OCI-LY1 (cell line): ENCODE results near the gene TRAT1.

Experiments used
- H2AFZ ChIP-seq: fragments of 200-600 bp; sonication (generic), shearing (Covaris generic); 2 replicates; pipeline ENCODE4 v1.6.0; 2014; ENCODE audit warnings: antibody characterized with exemption, mild to moderate bottlenecking, low read length
- H3F3A ChIP-seq: fragments of 200-600 bp; sonication (generic), shearing (Covaris generic); 2 replicates; pipeline ENCODE4 v1.6.0; 2014; ENCODE audit warnings: mild to moderate bottlenecking, antibody characterized with exemption, low read length, moderate library complexity; ENCODE audit not compliant: insufficient read depth
- H3K27ac ChIP-seq: fragments of 200-600 bp; sonication (generic); 2 replicates; pipeline ENCODE4 v1.5.1; 2014; ENCODE audit warnings: low read length, mixed run types, mild to moderate bottlenecking, low read depth; ENCODE audit not compliant: poor library complexity, severe bottlenecking
- H3K27me3 ChIP-seq: fragments of 200-600 bp; sonication (generic); 2 replicates; pipeline ENCODE4 v1.6.0; 2014; ENCODE audit warnings: antibody characterized with exemption, mild to moderate bottlenecking, low read length, moderate library complexity; ENCODE audit not compliant: insufficient read depth
- H3K36me3 ChIP-seq: fragments of 200-600 bp; sonication (generic); 2 replicates; pipeline ENCODE4 v1.6.1; 2014; ENCODE audit warnings: mild to moderate bottlenecking, antibody characterized with exemption, low read length, moderate library complexity, mixed read lengths; ENCODE audit not compliant: insufficient read depth
- H3K4me1 ChIP-seq: fragments of 200-600 bp; sonication (generic); 2 replicates; pipeline ENCODE4 v1.5.1; 2014; ENCODE audit warnings: mild to moderate bottlenecking, low read length, moderate library complexity; ENCODE audit not compliant: insufficient read depth, severe bottlenecking
- H3K4me2 ChIP-seq: fragments of 200-600 bp; sonication (generic), shearing (Covaris generic); 2 replicates; pipeline ENCODE4 v1.6.1; 2014; ENCODE audit warnings: low read length
- H3K4me3 ChIP-seq: fragments of 200-600 bp; sonication (generic); 2 replicates; pipeline ENCODE4 v1.5.1; 2014; ENCODE audit warnings: low read length, low read depth, mild to moderate bottlenecking, mixed read lengths; ENCODE audit not compliant: poor library complexity, severe bottlenecking
- H3K79me2 ChIP-seq: fragments of 200-600 bp; shearing (Covaris generic); 2 replicates; pipeline ENCODE4 v1.6.1; 2016; ENCODE audit warnings: mixed run types, low read length, mixed read lengths; ENCODE audit not compliant: insufficient read depth
- H3K9ac ChIP-seq: fragments of 200-600 bp; sonication (generic), shearing (Covaris generic); 2 replicates; pipeline ENCODE4 v1.6.1; 2014; ENCODE audit warnings: mild to moderate bottlenecking, low read length, mixed read lengths
- H3K9me2 ChIP-seq: fragments of 200-600 bp; sonication (generic), shearing (Covaris generic); 2 replicates; pipeline ENCODE4 v1.6.1; 2014; ENCODE audit warnings: low read depth, mild to moderate bottlenecking, low read length, mixed read lengths
- H3K9me3 ChIP-seq: fragments of 200-600 bp; shearing (Covaris generic); 2 replicates; pipeline ENCODE4 v1.6.1; 2014; ENCODE audit warnings: low read length, mixed read lengths
- H4K20me1 ChIP-seq: fragments of 200-600 bp; sonication (generic), shearing (Covaris generic); 2 replicates; pipeline ENCODE4 v1.6.0; 2016; ENCODE audit warnings: mild to moderate bottlenecking, low read length; ENCODE audit not compliant: insufficient read depth
- EZH2 ChIP-seq: fragments of 200-600 bp; sonication (generic), shearing (Covaris generic); IDR thresholded peaks from 2 replicates; pipeline ENCODE4 v1.8.0; 2017; ENCODE audit warnings: borderline replicate concordance, mixed run types, mild to moderate bottlenecking, antibody characterized with exemption, low read length, moderate library complexity, mixed read lengths
- TF ChIP-seq, protein P1 (sequence below): fragments of 200-600 bp; sonication (generic), shearing (Covaris generic); IDR thresholded peaks from 2 replicates; pipeline ENCODE4 v1.5.1; 2017; ENCODE audit warnings: mild to moderate bottlenecking, antibody characterized with exemption, low read length, moderate library complexity, mixed read lengths

TRAT1 gene

DNA sequence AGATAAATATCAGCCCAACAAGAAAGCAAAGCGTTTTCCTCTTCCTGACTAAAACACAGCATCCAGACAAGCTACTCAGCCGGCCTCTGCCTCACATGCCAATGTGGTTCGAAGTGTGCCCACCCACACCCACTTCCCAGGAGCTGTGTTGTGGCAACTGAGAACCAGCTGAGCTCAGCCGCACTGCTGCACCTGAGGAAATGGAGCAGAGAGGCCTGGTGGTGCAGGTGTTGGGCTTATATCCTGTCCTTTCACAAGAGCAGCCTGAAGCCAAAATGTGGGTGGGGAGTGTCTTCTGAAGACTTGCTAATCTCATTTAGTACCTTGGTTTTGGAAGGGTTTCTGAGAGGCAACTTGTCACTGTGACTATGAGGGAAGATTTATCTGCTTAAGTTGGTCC, 42.4 kb upstream of the TRAT1 start:
- no peak overlapping the region for H3K4me3 ChIP-seq
- no peaks in the 10 kb centered on the region for H3K4me1 ChIP-seq
- H3F3A ChIP-seq: no peaks in the 10 kb centered on the region
- no peaks in the 10 kb centered on the region for H3K9me2 ChIP-seq
- no peaks in the 10 kb centered on the region for H3K27me3 ChIP-seq
- no peaks in the 10 kb centered on the region for H3K9me3 ChIP-seq
- H3K4me2 ChIP-seq: no peak overlapping the region
- no peak for TF ChIP-seq EZH2
- TF ChIP-seq, protein P1, sequence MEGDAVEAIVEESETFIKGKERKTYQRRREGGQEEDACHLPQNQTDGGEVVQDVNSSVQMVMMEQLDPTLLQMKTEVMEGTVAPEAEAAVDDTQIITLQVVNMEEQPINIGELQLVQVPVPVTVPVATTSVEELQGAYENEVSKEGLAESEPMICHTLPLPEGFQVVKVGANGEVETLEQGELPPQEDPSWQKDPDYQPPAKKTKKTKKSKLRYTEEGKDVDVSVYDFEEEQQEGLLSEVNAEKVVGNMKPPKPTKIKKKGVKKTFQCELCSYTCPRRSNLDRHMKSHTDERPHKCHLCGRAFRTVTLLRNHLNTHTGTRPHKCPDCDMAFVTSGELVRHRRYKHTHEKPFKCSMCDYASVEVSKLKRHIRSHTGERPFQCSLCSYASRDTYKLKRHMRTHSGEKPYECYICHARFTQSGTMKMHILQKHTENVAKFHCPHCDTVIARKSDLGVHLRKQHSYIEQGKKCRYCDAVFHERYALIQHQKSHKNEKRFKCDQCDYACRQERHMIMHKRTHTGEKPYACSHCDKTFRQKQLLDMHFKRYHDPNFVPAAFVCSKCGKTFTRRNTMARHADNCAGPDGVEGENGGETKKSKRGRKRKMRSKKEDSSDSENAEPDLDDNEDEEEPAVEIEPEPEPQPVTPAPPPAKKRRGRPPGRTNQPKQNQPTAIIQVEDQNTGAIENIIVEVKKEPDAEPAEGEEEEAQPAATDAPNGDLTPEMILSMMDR: no peak
- H3K79me2 ChIP-seq: no peaks in the 10 kb centered on the region
- H4K20me1 ChIP-seq: no peaks in the 10 kb centered on the region
- no peak overlapping the region for H3K27ac ChIP-seq
- H3K36me3 ChIP-seq: no peaks in the 10 kb centered on the region
- no peak overlapping the region for H2AFZ ChIP-seq
- no peak overlapping the region for H3K9ac ChIP-seq

DNA sequence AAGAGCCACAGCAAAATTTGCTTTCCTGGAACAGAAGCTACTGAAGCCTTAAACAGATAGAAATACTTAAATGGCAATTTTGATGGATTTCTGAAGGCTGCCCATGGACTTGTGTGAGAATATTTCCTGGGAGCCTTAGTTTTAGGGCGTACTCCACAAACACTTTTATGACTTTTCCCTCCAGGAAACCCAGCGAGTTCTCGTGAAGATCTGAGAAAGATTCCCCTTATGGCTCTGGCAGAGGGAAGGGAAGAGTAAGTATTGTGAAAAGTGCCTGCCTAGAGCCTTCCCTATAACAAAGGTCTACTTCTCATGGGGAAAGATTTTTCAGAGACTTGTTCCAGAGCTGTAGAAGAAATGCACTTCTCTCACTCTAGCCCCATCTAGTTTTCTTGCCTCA, 31.1 kb upstream of the TRAT1 start:
- H4K20me1 ChIP-seq: no peaks in the 10 kb centered on the region
- no peak overlapping the region for H3K27ac ChIP-seq
- H3K79me2 ChIP-seq: no peaks in the 10 kb centered on the region
- H3K4me3 ChIP-seq: no peak overlapping the region
- H3K27me3 ChIP-seq: no peaks in the 10 kb centered on the region
- H3K9me2 ChIP-seq: no peaks in the 10 kb centered on the region
- H3K9me3 ChIP-seq: no peaks in the 10 kb centered on the region
- H2AFZ ChIP-seq: no peak overlapping the region
- no peak overlapping the region for H3K9ac ChIP-seq
- no peaks in the 10 kb centered on the region for H3K4me1 ChIP-seq
- TF ChIP-seq, protein P1: no peak
- TF ChIP-seq EZH2: no peak
- no peaks in the 10 kb centered on the region for H3F3A ChIP-seq
- H3K36me3 ChIP-seq: no peaks in the 10 kb centered on the region
- H3K4me2 ChIP-seq: no peak overlapping the region

DNA sequence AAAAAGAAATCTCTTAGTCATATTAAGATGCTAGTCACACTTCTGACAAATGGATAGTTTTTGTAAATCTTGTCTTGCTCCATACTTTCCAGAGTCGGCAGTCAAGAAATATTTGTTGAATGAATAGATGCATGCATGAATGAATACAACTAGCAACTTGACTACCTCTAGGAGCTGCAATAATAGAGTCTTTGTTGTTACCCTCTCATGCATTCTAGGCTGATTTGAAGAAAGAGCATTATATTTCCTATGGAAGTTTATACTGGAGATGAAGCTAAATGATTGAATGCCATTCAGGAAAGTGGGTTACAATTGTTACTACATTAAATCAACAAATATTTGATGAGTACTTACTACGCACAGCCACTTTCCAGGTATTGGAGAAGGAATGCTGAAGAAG, 18.1 kb upstream of the TRAT1 start:
- no peaks in the 10 kb centered on the region for H3K79me2 ChIP-seq
- H3K4me3 ChIP-seq: no peak overlapping the region
- no peaks in the 10 kb centered on the region for H3K9me3 ChIP-seq
- H3K27me3 ChIP-seq: no peaks in the 10 kb centered on the region
- H3K4me1 ChIP-seq: no peaks in the 10 kb centered on the region
- no peak for TF ChIP-seq EZH2
- TF ChIP-seq, protein P1: no peak
- H3K4me2 ChIP-seq: no peak overlapping the region
- H3K9me2 ChIP-seq: no peaks in the 10 kb centered on the region
- no peak overlapping the region for H3K27ac ChIP-seq
- H3F3A ChIP-seq: no peaks in the 10 kb centered on the region
- no peaks in the 10 kb centered on the region for H3K36me3 ChIP-seq
- H3K9ac ChIP-seq: no peak overlapping the region
- no peak overlapping the region for H2AFZ ChIP-seq
- H4K20me1 ChIP-seq: no peaks in the 10 kb centered on the region
